WI38 (cell line): ENCODE measurements around the gene ACSS1.

Experiments used
- H3K4me3 ChIP-seq: 2 replicates; pipeline ENCODE4 v1.5.1; 2011; ENCODE audit warnings: low read depth, mild to moderate bottlenecking, control low read depth, low read length
- CTCF ChIP-seq: IDR thresholded peaks from 2 replicates; pipeline ENCODE4 v1.5.1; 2012; ENCODE audit warnings: low read depth, mild to moderate bottlenecking, control low read depth, low read length

ACSS1 gene

GRCh38 chr20:25043499-25044260 is 14.3 kb downstream of the ACSS1 start:
- no peak overlapping the region for H3K4me3 ChIP-seq
- no peak for TF ChIP-seq CTCF

GRCh38 chr20:25042531-25043498 is 15.1 kb downstream of the ACSS1 start:
- TF ChIP-seq CTCF = no peak
- no peak overlapping the region for H3K4me3 ChIP-seq

- no peak overlapping the region for H3K4me3 ChIP-seq
- TF ChIP-seq CTCF = no peak
Measured at GRCh38 chr20:25041813-25042530, 16.0 kb downstream of the ACSS1 start.

- no peak overlapping the region for H3K4me3 ChIP-seq
- TF ChIP-seq CTCF = no peak
Measured at GRCh38 chr20:25040438-25040831, 17.5 kb downstream of the ACSS1 start.

GRCh38 chr20:25039697-25040437 is 18.1 kb downstream of the ACSS1 start:
- H3K4me3 ChIP-seq = no peak overlapping the region
- TF ChIP-seq CTCF = no peak

GRCh38 chr20:25038591-25039015 is 19.3 kb downstream of the ACSS1 start:
- H3K4me3 ChIP-seq = no peak overlapping the region
- TF ChIP-seq CTCF = no peak
